Measurements from ENCODE around the gene ASIC4. TPM values are rescaled to one million over a fixed set of nuclear protein-coding genes. Genes with fewer than 3 reads are reported as not detected.

Gene ASIC4
- total and polyA plus RNA-seq, 2 experiments from 2014 or later = 0.13 to 3.6 TPM

GRCh38 chr2:219545943-219546352 lies 31.7 kb downstream of the ASIC4 start:
- H3K4me3 Mint-ChIP-seq = no peak overlapping the region; the same call in 2 of the 3 replicates
- H3K9me3 Mint-ChIP-seq = no peaks in the 10 kb centered on the region; the same call in 2 of the 3 replicates
- peaks cover 23% of the 10 kb centered on the region for H3K4me1 Mint-ChIP-seq
- H3F3A ChIP-seq (replicated peaks; ENCODE audit: low read depth) = peaks cover 10% of the 10 kb centered on the region
- no peak overlapping the region for H2AFZ ChIP-seq
- H3K4me1 ChIP-seq (ENCODE audit: insufficient read depth) = peaks cover 12% of the 10 kb centered on the region
- DNase-seq (ENCODE audit: low spot score) (no peak), ATAC-seq (no peak)
- H3K9me2 ChIP-seq (ENCODE audit: insufficient read depth) = no peaks in the 10 kb centered on the region
- no peak overlapping the region for H3K27ac ChIP-seq (ENCODE audit: low read depth)
- H3K27me3 ChIP-seq (ENCODE audit: insufficient read depth) = peaks cover 9% of the 10 kb centered on the region; the same call in 1 of the 2 replicates
- H3K4me2 ChIP-seq = no peak overlapping the region
- peaks cover 27% of the 10 kb centered on the region for H3K36me3 Mint-ChIP-seq (ENCODE audit: low read depth)
- H3K27me3 Mint-ChIP-seq (ENCODE audit: insufficient read depth, low read depth, poor library complexity) = peaks cover 22% of the 10 kb centered on the region
- peaks cover 12% of the 10 kb centered on the region for H3K79me2 ChIP-seq (replicated peaks; ENCODE audit: insufficient read depth)
- H3K4me3 ChIP-seq = no peak overlapping the region
- H4K20me1 ChIP-seq (replicated peaks; ENCODE audit: insufficient read depth) = peaks cover 17% of the 10 kb centered on the region
- H3K27ac Mint-ChIP-seq = no peak overlapping the region
- peaks cover 5% of the 10 kb centered on the region for H3K36me3 ChIP-seq (ENCODE audit: insufficient read depth)
- no peak for TF ChIP-seq STAT1 (IDR thresholded peaks at IDR 0.05; ENCODE audit: unreplicated experiment)
- TF ChIP-seq POLR2AphosphoS5 (IDR thresholded peaks at IDR 0.05; ENCODE audit: low read depth) = no peak
- no peak for TF ChIP-seq ZNF331 (CRISPR knock-in tag; IDR thresholded peaks at IDR 0.05; ENCODE audit: low read depth)
- no peak for TF ChIP-seq ZNF462 (CRISPR knock-in tag; IDR thresholded peaks at IDR 0.05)
- TF ChIP-seq, protein P1, sequence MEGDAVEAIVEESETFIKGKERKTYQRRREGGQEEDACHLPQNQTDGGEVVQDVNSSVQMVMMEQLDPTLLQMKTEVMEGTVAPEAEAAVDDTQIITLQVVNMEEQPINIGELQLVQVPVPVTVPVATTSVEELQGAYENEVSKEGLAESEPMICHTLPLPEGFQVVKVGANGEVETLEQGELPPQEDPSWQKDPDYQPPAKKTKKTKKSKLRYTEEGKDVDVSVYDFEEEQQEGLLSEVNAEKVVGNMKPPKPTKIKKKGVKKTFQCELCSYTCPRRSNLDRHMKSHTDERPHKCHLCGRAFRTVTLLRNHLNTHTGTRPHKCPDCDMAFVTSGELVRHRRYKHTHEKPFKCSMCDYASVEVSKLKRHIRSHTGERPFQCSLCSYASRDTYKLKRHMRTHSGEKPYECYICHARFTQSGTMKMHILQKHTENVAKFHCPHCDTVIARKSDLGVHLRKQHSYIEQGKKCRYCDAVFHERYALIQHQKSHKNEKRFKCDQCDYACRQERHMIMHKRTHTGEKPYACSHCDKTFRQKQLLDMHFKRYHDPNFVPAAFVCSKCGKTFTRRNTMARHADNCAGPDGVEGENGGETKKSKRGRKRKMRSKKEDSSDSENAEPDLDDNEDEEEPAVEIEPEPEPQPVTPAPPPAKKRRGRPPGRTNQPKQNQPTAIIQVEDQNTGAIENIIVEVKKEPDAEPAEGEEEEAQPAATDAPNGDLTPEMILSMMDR (conservative IDR thresholded peaks at IDR 0.05; ENCODE audit: low read depth in 2 of 2) = no peak
- TF ChIP-seq EZH2 (IDR thresholded peaks at IDR 0.05; ENCODE audit: low read depth, unreplicated experiment) = no peak
- no peak for TF ChIP-seq REST (IDR thresholded peaks at IDR 0.05; ENCODE audit: unreplicated experiment)
- no peak for TF ChIP-seq ETS1 (IDR thresholded peaks at IDR 0.05)
- no peak for TF ChIP-seq ZNF114 (CRISPR knock-in tag; IDR thresholded peaks at IDR 0.05)
- TF ChIP-seq NANOG (IDR thresholded peaks at IDR 0.05; ENCODE audit: borderline replicate concordance) = no peak
- no peak for TF ChIP-seq JUNB (IDR thresholded peaks at IDR 0.05; ENCODE audit: unreplicated experiment)
- TF ChIP-seq EZH2phosphoT487 (IDR thresholded peaks at IDR 0.05; ENCODE audit: unreplicated experiment) = no peak
- TF ChIP-seq CREB1 (CRISPR knock-in tag; IDR thresholded peaks at IDR 0.05; ENCODE audit: low read depth) = no peak
